NCI-H2107 (cell line): ENCODE measurements around the gene GPC1.

ENCODE experiments used
- DNase-seq: peaks from one replicate; lab custom pipeline; 2025; lab: John Stamatoyannopoulos, UW

GPC1 gene

DNA sequence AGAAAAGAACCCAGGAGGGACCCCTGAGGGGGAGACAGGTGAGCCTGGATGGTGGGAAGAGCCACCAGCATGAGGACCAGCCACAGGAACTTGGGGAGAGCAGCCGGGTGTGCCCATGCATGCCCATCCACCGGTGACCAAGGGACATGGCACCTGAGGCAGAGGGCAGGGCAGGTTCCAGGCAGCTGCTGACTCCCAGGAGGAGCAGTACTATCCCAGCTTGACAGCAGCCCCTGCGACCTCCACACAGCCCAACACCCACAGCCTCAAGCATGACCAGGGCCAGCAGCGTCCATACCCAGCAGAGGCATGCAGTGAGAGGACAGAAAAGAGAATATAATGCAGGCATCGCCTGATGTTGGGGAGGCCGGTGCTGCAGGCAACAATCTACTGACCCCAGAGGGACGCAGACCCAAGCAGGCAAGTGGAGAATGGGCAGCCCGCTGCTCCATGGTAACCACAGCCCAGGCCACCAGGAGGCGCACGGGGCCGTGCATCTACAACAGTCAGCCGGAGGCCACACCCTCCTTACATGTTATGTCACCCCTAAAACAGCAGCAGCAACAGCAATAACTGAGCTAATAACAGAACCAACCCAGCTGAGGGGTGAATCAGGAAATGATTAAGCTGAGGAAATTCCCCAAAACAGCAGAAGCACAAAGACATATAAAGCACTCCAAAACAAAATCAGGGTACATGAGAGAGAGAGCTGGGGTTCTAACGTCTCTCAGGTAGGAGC is 78.3 kb downstream of the GPC1 start:
- no peak for DNase-seq

DNA sequence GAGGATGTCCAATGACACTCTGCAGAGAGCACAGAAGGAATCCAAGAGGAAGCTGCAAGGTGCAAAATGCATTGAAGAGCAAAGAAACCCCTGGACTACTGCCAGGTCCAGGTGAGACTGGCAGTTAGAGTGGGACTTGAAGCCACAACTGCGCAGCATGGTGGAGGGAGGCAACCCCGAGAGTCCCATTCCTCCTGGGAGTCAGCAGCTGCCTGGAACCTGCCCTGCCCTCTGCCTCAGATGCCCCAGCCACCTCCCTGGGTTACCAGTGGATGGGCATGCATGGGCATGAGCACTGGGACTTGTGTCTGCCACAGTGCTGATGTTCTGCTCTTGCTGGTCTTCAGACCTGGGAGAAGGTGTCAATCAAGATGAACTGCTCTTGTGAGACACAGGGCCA is 79.2 kb downstream of the GPC1 start:
- no peak for DNase-seq

GRCh38 chr2:240517342-240517741 is 81.9 kb downstream of the GPC1 start:
- DNase-seq = no peak
